Activated CD4-positive, alpha-beta T cell treated with anti-CD3 and anti-CD28 coated beads, Interleukin-10, Interleukin-2, amounts not matched to agents 100 ng/mL and 50 ng/mL, durations not matched to agents 16 hours and 8 hours (primary cell): ENCODE results near the gene HEPHL1.
"Not testable (repeated sequence)": the region's sequence is repeated elsewhere in the genome, so short reads cannot be mapped to it uniquely, and the experiment has no call there.

ENCODE experiments used
- DNase-seq: peaks from one replicate; pipeline ENCODE4 v3.0.0-alpha.2; 2020

Gene HEPHL1

DNA sequence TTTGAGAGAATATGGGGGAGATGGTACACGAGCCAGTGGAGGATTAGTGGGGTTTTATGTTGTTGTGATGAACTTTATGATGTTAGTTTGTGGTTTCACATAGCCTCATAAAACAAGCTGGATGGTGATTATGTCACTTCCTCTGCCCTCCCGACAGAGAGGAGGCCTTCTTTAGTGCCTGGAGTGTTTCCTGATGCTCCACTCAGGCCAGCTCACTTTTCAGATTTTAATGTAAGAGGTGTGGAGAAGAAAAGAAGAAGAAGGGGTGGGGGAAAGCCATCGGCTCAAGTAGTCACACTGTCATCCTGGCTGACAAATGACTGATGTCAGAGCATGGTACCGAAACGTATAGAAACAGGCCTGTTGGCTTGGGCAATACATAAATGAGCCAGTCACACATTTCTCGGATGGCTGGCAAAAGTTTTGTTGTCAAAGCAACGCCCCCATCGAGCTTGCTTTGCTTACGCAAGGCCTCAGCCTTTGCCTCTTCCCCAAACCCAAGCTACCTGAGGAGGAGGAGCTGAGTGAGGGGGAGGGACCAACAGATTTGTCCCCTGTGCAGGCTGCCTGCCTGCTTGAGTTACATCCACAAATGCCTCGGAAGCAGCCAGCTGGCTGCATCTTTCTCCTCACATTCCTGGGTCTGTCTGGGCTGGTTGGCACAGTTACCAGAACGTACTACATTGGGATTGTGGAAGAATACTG lies at the start of gene HEPHL1:
Gene HEPHL1, plus strand, starts transcription at position 578 of the 705 bp plus-strand sequence. Its CDS starts 15 bp downstream, at position 593.
- no peak for DNase-seq

GRCh38 chr11:93972790-93973189 lies 48.4 kb upstream of the HEPHL1 start:
- DNase-seq, result no peak

DNA sequence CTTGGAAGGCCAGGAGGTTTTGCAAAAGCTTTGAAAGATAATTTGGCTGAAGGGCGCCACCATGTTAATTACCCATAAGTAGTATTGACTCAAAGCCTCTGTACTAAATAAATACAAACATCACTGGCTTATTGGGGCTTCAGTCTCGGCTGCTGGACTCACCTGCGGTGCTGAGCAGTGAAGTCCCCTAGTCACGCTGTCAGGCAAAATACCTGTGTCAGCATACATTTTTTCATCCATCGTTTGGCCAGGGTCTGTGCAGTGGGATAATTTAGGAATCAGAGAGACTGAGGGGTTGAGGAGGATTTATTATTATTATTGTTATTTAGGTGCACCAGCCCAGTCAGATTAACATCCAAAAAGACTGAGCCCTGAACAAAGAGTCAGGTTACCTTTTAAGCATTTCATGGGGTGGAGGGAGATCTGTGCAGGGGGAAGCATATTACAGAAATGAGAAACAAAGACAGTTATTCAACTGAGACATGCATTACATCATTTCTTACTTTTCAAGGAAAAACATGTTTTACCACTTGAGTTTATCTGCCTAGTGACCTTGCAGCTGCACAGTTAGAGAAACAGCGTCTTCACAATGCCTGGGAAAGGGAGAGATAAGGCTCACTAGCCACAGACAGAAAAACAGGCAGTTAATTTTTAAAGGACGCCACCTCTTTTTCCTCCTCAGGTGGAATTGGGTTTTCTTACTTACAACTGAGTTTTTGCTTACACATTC lies 47.7 kb upstream of the HEPHL1 start:
- not testable (repeated sequence) for DNase-seq

- no peak for DNase-seq
Measured at GRCh38 chr11:93974759-93975158, 46.4 kb upstream of the HEPHL1 start.

- DNase-seq, result not testable (repeated sequence)
Measured at GRCh38 chr11:93976577-93977254, 44.4 kb upstream of the HEPHL1 start.

DNA sequence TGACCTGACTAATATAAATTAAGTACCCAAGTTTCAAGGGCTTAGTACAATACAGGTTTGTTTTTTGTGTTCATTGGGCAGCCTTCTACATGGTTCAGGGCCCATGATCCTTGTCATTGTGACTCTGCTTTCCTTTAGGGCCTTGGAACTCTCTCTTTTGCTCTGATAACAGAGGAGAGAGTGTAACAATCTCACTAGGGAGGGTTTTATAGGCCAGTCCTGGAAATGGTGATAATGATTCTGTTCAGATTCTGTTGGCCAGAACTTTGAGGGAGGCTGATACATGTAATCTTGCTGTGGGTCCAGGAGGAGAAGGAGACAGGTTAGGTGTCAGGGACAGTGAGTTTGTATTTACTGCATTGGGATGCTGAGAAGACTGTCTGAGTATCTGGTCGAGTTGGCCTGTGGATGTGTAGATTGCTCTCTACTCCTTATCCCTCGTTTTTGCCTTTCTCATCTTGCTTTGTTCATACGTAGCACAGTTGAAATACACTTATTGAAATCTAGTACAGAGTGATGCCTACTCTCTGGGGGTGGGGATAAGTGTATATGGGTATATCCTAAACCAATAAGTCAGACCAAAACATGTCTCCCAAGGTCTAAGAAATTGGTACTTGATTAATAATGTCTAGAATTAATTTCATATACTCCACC lies 37.5 kb upstream of the HEPHL1 start:
- no peak for DNase-seq

DNA sequence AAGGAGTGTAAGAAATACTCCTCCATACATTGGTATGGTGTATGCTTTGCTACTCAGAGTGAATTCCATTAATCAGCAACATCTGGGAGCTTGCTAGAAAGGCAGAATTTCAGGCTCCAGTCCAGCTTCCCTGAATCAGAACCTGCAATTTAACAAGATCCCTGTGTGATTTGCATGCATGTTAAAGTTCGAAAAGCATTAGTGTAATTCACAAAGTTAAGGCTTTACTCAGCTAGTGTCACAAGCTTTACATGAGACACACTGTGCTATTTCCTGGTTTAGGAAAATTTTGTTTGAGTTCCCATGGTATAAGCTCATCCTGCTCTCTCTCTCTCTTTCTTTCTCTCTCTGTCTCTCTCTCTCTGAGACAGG lies 37.0 kb upstream of the HEPHL1 start:
- DNase-seq, result no peak

DNA sequence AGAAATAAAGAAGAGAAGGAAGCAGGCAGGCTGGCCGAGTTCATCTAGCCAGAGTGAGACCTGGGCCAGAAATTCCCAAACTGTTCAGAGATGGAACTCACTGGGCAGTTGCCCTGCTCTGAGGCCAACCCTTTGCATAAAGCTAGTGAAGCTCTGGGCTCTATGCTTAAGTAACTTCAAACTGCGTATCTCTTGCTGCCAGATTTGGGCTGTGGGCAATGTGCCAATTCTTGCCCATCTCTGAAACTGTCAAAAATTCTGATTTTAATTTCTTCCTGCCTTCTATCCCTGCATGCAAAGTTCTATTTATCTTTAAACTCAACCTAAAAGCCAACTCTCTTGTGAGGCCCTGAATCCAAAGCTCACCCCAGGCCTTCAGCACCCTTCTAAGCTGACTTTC lies 36.2 kb upstream of the HEPHL1 start:
- DNase-seq, result no peak

- no peak for DNase-seq
Measured at GRCh38 chr11:93986716-93987115, 34.4 kb upstream of the HEPHL1 start.

- no peak for DNase-seq
Measured at GRCh38 chr11:93988455-93988854, 32.7 kb upstream of the HEPHL1 start.

- no peak for DNase-seq
Measured at GRCh38 chr11:93988912-93989311, 32.2 kb upstream of the HEPHL1 start.

- DNase-seq, result no peak
Measured at GRCh38 chr11:93993747-93994146, 27.4 kb upstream of the HEPHL1 start.

- DNase-seq, result no peak
Measured at GRCh38 chr11:93997741-93998140, 23.4 kb upstream of the HEPHL1 start.

DNA sequence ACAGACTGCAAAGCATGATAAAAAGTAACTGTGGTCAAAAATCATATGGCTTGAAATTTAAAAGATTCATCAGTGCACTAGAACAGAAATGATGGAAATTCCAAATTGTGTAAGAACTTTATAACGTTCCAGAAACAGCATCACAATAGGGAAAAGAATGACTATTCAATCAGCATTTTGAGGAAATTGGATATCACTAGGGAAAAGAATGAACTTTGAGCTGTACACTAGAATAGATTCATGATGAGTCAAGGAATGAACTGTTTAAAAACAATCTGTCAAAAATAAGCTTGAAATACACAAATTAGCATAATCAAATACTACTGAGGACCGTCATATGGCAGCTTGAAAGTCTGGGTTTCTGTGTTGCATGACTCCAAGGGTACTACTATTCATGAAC lies 20.5 kb upstream of the HEPHL1 start:
- DNase-seq, result no peak

GRCh38 chr11:94002226-94002625 lies 18.9 kb upstream of the HEPHL1 start:
- DNase-seq, result no peak

- DNase-seq, result no peak
Measured at GRCh38 chr11:94007426-94007825, 13.7 kb upstream of the HEPHL1 start.

- DNase-seq, result no peak
Measured at GRCh38 chr11:94007906-94008305, 13.2 kb upstream of the HEPHL1 start.

- DNase-seq, result no peak
Measured at GRCh38 chr11:94010136-94010535, 11.0 kb upstream of the HEPHL1 start.

DNA sequence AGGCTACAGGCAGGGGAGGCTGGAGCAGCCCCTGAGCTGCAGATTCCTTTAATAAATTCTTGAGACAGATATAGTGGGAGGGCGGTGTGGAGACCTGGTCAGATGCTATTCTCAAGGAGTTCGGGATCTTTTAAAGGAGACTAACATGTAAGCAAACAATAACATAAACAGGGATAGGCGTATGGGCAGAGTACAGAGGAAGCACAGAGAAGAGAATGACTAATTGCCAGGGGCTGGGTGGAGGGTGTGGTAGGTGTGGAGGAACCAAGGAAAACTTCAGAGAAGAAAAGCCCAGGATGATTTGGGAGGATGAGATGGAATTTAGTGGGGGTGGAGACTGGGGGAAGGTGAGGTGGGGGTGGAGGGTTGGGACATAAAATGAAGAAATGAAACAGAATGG lies 9.7 kb upstream of the HEPHL1 start:
- DNase-seq, result no peak

GRCh38 chr11:94017446-94017845 lies 3.7 kb upstream of the HEPHL1 start:
- DNase-seq, result no peak

DNA sequence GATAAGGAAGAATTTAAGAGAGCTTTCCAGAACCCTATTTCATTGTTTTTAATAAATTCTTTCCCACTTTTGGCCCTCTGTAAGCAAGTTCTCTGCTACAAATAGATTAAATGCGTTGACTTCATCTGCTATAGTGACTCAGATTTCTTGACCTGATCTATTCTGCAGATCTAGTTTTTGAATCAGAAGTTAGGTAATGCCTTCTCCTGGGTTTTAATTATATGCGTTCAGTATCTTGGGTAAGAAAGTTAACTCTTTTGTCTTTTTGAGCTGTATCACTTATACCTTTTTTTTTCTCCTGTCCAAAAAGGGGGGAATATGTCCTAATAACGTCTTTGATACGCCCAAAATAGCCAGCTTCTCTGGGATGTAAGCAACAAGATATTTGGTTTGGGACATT lies 2.4 kb upstream of the HEPHL1 start:
- DNase-seq, result no peak

DNA sequence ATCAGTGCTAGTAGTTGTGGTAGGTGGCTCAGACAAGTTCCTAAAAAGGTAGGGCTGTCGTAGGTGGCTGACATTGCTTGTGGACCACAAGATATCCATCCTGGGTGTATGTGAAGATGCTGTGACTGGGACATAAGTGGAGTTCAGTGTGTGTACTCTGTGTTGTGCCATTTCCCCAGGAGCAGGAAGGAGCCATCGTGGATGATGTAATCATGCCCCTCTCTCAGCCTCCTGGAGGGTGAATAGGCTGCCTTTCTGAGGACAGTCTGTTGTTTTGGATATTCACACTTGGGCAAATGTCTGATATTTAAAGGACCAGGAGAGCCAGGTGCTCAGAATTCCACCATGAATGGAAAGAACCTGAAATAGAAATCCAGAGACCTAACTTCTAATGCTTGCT lies 2.7 kb downstream of the HEPHL1 start:
- DNase-seq, result no peak

GRCh38 chr11:94024547-94024946 lies 3.4 kb downstream of the HEPHL1 start:
- DNase-seq, result no peak
